RPMI8226 (cell line): ENCODE measurements around the gene HADH.
A peak's percentile ranks its signal among the peaks of the same experiment; 100 is the strongest.
"Not testable (repeated sequence)": the region's sequence is repeated elsewhere in the genome, so short reads cannot be mapped to it uniquely, and the experiment has no call there.

Experiments used
- DNase-seq: peaks from one replicate; pipeline ENCODE4 v3.0.0-alpha.2; 2015

The HADH gene

DNA sequence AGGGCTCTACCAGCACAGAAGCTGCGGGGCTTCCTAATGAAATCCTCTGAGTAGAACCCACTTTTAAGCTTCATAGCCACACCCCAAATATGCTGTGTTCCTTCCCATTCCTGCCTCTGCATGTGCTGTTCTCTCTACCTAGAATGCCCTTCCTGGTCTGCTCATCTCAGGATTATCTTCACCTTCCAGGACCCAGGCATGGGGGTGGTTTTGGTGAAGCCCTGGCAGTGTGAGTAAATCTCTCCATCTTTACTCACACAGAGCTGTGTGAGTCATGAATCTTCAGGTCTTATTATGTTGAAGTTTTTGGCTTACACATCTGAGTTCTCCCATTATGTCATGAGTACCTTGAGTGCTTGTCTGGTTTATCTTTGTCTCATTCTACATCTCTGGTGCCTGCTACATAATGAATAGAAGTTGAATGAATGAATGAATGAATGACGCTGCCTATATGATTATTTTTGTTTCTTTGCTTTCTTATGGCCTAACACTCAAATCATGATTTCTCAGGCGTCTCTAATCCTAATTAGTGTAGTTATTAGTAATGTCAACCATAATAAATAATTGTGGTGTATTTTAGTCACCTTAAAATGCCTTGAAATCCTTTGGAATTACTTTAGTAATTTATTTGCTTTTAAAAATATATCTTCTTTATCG, 41.9 kb downstream of the HADH start:
- no peak for DNase-seq

DNA sequence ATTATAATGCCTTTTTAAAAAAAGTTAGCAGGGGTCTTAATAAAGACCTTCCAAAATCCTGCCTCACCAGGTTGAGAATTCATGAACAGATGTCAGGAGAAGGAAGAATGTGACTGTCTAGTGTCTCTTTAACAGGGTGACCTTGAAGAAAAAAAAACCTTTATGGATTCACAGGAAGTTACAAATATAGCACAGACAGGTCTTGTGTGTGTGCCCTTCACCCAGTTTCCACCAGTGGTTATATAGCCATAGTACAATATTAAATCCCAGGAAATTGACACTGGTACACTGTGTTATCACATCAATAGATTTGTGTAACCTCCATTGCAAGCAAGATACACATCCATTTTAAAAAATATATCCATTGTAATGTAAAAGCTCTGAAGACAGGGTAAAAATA, 43.7 kb downstream of the HADH start:
- DNase-seq = no peak

DNA sequence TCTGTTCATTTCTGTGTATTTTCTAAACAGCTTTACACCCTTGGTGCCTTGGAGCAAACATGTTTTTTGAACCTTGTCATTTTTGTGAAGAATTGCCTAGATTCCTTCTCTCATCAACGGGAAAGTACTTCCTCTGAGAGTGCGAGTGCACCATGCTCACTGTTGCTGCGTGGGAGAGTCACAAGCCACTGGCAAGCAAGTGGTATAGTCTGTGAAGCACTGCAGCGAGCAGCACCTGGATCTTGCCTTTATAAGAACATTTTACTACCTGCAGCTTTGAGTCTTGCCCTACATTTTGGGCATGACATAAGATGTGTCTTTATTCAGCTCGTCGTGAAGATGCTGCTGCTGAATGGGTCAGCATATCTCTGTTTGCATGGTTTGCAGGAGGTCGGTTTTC, 44.9 kb downstream of the HADH start:
- DNase-seq = no peak

DNA sequence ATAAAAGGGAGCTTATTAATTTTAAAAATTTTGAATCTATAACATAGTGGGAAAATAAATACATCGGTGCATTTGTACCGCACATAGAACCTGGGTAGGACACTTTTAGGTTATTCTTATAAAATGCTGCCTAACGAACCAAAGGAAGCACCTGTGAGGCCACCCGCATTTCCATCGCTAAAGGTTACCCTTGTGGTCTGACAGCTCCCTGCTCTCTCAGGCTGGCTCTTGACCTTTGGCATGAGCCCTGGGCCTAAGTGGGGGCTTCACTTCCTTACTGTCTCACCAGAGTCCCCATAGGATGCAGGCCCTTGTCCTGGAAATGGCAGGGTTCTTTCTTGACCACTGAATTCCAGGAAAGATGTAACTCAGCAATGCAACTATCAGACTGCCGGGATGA, 46.0 kb downstream of the HADH start:
- DNase-seq = no peak

DNA sequence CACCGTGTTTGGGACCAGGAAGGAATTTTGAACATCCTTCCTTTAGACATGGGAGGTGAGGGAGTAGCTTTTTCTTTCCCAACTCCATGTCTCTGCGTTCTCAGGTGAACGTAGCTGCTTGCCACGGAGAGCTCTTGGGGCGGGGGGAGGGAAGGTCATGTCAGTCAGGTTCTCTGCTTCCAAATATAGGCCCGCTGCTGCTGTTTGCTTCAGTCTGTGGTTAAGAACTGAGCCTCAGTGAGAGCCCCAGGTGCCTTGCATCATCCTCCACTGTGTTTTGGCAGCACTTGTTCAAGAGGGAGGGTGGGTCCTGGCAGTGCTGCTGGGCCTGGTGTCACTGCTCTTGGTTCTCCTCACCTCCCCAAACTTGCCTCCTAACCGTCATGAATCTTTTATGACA, 46.5 kb downstream of the HADH start:
- DNase-seq = no peak

DNA sequence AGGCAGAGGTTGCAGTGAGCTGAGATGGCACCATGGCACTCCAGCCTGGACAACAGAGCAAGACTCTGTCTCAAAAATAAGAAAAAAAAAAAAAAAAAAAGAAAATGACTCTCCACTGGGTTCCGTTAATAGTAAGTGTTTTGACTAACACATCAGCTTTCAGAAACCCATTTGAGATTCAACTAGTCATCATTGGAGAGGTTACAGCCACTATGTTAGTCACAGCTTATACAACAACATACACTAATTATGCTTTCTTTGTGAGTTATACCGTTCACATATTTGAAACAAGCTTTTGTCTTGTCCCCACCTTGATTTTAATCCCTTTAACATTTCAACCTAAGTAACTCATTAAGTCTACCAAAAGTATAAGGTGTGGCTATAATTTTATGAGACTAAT, 48.2 kb downstream of the HADH start:
- no peak for DNase-seq

DNA sequence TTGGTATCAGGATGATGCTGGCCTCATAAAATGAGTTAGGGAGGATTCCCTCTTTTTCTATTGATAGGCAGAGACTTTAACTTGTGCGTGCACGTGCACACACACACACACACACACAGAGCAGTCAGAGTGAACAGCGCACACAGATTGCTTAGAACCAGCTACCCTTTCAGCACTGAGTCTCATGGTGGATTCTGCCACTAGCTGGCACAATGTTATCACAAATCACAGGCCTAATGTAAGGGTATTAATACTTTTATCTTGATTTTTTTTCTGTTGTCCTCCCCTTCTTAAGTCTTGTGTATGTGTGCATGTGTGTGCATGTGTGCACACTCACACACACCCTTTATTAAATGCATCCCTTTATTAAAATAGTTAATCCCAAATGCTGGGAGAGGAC, 53.2 kb downstream of the HADH start:
- no peak for DNase-seq

DNA sequence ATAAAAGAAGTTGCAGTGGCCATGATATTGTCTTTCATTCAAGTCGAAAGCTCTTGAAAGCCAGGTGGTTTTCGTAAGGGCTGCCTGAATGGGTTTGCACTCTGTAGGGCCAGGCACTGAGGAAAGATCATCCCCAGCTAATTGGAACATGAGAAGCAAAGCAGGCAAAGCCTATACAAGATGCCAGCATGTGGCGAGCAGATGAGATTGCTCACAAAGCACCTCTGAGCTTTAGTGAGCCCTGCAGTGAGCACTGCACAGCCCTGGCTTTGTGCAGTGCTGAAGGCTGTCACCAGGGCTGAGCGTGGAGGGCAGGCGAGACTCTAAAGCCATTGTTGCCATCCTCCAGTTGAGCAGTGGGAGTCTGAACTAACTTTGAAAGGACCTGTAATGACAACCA, 53.8 kb downstream of the HADH start:
- no peak for DNase-seq

DNA sequence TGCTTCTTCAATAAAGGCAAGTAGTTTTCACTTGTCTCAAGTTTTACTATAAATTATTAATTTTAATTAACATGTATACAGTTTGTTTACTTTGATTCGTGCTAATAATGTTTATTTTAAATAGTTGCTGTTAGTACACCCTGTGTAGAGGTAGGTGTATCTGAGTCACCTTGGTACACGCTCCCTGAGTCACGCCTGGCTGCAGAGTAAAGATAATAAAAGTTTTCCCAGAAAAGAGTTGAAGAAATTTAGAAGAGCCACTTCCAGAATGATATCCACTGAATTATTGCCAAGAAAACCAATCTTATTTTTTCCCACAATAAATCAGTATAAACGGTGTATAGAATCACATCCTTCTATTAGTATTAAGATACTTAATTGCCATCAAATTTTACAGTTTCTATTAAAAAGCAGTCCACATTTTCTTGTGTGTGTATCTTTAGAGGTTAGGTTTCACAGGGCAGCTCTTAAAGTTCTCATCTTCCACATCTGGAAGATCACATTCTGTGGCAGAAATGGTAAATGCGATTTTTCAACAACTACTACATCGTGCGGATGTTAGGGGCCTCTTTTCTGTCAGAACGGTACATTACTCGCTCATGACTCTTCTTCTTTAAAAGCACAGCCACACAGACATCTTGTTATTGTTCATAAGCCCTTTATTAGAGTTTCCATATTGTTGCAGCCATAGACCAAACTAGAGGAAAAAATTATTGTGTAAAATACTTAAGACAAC, 55.4 kb downstream of the HADH start:
- DNase-seq = no peak

DNA sequence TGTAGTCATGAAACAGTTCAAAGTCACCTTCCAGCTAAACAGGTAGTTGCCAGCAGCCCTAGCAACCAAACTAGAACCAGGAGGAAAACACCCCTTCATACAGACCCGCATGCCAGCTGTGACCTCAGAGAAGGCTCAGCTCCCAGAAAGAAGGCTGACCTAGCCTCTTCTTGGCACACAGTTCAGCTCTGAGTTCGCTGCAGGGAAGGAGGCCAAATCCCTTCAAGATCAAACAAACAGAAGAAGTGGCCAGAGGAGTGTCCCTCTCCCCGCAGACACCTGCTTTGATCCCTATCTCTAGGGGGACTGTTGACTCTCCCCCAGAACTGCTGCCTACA, 56.0 kb downstream of the HADH start:
- peak; percentile 5 for DNase-seq

DNA sequence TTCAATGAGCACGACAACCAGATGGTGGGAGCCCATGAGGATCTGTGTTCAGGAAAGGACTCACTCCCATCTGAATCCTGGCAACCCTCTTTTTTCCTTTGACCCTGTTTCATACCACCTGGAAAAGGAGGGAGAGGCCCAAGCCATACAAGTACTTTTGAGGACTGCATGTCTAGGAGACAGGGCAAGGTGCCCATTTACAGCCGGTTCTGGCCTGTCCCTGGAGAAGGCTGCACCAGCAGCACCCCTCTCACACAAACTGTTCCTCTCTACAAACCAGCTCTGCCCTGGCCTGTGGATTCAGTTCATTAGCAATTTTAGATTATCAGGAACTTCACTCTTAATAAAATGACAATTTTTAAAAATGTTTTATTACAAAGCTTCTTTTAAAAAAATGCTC, 57.5 kb downstream of the HADH start:
- DNase-seq = no peak

DNA sequence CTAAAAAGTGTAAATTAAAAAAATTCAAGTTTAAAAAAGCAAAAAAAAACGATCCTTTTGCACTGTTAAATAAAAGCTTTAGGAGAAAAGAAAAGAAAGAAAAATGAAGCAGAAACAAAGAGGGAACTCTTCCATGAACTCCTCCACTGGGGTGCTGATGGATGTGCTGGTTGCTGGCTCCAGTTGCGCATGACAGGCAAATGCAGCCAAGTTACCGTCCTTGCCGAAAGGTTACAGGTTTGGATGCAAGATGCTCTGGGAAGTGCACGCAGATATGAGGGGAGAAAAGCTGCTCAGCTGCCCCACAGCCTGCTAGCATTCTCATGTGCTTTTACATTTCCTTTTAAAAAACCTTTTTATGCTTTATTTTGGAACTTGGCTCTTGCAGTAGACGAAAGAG, 58.5 kb downstream of the HADH start:
- no peak for DNase-seq

DNA sequence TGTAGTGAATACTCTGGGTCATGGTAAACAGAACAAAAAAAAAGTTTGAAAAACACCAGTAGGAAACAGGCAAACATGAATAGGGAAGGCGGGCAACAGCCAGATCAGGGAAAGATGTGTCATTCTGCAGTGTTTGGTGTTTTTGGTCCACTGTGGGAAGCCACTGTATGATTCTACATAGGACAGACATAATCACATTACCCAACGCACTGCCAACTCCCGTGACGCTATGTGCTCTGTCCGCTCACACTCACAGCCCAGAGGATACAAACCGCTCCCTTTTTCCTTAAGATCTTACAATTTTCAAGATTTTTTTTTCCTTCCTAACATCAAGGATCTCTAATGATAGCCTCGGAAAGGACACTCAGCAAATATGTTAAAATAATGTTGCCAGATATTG, 59.3 kb downstream of the HADH start:
- no peak for DNase-seq

DNA sequence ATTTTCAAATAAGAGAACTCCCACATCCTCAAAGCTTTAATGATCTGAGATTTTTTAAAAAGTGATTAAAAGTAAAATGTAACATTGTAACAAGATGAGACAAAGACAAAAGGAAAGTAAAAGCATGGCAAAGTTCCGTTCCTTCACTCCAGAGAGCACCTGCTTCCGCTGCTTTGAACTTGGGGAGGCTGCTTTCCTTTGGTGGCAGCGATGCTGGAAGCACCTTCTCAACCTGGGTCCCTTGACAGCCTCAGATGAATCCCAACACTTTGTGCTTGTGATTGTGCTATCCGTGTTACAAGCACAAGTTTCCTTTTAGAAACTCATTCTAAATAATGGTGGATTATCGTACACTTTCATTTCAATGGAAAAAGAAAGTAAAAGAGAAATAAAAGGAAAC, 59.7 kb downstream of the HADH start:
- no peak for DNase-seq

DNA sequence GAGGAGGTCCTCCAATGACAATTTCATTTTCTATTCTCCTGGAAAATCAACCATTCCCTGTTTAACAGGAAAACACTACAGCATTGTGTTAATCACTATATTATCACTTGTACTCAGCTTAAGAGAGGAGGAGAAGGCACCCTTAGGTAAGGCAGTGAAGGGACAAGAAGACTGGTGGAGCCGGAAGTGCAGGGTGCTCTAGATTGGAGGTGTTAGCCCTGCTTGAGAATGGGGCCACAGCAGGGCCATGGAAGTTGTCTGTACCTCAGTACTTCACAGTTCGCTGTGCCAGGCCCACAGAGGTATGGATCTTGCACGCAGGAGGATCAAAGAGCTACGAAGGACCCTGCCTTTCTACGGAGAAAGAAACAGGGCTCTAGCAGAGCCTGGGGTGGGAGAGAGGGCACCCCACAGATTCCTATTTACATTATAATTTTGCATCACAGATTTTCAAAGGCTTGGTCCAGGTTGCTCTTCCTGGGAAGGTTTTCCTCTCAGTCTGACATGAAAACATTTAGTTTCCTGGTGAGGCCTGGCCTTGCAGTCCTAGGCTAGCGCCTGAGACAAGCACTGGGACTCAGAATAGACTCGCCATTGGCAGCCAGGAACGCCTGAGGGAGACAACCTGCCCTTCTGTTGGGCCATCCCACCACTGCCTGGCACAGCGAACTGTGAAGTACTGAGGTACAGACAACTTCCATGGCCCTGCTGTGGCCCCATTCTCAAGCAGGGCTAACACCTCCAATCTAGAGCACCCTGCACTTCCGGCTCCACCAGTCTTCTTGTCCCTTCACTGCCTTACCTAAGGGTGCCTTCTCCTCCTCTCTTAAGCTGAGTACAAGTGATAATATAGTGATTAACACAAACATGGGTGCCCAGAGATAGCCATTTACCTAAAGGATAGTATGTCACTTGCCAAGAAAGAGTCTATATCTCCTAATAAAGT, 60.8 kb downstream of the HADH start:
- DNase-seq = not testable (repeated sequence)

DNA sequence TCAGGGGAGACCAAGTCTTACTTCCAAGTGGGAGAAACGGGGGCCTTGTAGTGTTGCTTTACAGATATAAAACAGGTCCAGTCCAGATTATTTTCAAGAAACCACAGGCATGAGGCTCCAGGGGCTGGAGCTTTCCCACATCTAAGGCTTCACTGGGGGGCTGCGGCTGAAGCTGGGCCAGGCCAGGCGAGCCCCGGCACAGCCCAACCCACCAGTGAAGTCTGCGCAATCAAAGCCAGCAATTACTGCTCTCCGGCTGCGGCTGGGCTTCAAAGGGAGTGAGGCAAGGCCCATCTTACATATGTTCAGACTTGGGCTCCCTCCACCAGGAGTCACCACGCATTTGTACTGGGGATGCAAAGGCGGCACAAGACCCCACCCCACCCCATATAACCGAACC, 61.7 kb downstream of the HADH start:
- no peak for DNase-seq

DNA sequence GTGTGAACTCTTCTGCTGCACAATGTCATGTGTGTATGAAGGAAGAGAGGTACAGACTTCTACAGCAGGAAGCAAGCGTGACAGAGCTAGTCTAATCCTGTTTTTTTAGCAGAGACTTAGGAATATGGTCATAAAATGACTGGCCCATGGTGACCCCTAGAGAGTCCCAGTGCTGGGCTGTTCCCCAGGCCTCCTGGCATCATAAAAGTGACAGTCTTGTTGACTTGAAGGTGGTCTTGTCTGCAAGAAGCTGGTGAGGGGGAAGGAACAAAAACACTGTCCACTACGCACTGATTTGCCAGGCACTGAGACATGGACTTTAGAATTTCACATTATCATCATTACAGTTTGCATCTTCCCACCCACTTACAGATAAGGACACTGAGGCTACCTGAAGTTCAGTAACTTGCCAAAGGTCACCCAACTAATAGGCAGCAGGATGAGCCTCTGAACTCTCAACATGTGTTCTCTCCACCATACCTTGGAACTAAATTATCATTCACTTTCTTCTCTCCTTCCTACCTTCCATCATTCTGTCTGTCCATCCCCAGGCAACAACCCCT, 63.0 kb downstream of the HADH start:
- DNase-seq = no peak

DNA sequence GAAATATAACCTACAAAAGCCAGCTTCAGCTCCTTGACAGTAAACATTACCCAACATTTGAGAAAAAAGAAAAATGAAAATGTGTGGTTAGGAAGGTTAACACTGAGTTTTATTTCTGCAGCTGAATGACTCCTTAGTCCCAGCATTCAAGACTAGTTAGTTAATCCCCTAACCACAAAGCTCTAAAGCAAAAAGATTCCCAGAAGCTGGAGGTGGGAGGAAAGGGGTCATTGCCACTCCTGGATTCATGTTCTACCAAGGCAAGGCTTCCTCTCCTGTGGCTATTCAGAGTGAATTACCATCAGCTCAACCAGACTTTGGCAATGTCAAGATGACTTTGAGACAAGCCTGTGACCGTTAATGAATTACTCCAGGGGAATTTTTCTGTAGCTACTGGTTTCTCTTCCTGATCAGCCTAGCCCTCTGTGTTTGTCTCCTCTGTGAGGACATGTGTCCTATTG, 63.6 kb downstream of the HADH start:
- DNase-seq = no peak

DNA sequence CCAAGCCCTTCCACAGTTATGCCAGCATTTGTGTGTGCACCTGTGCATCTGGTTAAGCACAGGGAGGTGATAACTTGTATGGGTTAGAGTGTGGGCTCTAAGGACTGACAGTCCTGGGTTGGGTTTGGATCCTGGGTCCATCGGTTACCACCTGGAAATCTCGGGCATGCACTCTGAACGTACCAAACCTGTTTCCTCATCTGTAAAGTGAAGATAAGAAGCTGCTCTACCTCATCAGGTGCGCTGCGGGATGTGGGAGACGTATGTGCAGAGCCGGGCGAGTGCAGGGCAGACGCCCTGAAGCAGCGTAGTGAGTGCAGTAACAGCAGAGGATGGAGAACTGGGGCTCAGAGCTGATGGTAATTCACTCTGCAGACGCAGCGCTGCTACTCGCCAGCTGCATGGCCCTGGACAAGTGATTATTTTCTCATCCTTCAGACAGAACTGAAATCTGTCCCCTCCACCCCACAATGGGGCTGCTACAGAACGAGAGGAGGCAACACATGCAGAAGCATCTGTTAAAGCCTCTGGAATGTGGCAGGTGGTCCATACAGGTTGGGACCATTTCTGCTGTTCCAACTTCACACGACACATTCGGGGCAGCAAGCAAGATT, 64.4 kb downstream of the HADH start:
- no peak for DNase-seq

DNA sequence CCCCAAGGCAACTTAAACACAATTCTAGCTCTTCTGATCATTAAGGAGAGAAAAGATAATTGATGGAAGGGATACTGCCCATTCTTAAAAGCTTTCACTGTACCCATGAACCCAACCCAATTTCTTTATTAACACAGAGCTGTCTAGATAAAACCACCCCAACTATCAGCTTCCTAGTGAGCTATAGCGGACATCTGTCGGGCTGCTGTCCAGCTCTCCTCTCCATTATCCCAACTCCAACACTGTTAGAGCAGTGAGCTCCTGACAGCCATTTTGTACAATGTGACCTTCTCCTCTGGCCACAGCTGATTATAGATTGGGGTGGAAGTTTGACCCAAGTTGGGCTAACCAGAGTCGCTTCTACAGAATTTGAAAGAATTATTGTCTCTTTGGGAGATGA, 66.1 kb downstream of the HADH start:
- DNase-seq = no peak

DNA sequence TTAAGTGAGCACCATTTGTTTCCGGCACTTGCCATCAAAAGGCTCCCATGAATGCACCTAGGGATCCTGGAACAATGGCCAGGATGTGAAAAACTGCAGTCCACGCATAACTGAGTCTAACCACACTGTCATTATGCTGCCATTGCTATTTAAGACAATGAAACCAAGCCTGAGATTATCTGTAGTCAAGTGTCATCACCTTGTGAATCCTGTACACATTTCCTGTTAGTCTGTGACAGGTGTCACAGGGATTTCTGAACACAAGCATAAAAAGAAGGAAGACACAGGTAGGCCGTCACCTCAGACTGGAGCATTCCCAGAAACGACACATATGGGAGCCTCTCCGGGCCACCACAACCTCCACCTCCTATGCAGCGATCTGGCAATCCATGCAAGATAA, 66.7 kb downstream of the HADH start:
- no peak for DNase-seq

DNA sequence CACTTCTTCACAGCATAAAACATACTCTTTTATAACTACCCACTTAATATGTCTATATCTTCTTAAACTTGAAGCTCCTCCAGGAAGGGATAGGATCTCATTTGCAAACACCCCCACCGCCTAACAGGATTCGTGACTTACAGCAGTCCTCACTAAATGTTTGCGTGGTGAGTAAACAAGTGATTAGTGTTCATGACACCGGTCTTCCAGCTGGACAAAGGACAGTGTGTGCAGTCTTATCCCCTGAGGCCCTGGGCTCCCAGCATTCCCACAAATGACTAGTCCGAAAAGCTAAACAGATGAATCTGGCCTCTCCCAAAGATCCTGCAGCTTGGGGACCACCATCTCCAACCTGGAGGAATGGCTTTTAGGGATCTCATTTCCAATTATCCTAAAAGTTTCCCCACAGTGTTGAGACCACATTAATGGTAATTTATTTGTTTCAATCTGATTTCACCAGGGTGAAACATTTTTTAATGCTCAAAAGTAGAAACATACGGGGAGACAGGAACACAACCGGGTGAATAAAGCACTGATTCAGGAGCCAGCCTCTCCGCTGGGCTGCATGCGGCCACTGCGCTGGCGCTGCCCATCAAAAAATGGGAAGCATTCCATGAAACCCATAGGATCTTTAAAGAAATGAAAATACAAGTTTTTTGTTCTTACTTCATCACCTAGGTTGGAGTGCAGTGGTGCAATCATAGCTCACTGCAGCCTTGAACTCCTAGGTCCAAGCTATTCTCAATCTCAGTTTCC, 69.2 kb downstream of the HADH start:
- no peak for DNase-seq
